ENCODE measurements around the gene PCA3. TPM values are rescaled to one million over a fixed set of nuclear protein-coding genes. Genes with fewer than 3 reads are reported as not detected.
"Not testable (repeated sequence)": the region's sequence is repeated elsewhere in the genome, so short reads cannot be mapped to it uniquely, and the experiment has no call there.

PCA3 gene
- polyA plus RNA-seq (ENCODE audit: insufficient read length in 3 of 3), result 1 to 10 TPM in 1 of 3 donors, under 1 TPM in 2; 0.83 to 2.5 (median 0.92) TPM
- long read RNA-seq, donor 1, result 0 reads
- long read RNA-seq, donor 2, result 0 reads
- long read RNA-seq, donor 3, result 0 reads
- long read RNA-seq, donor 4, result 0 reads
- long read RNA-seq, donor 5, result 0 reads
- long read RNA-seq, donor 6, result 0 reads
- long read RNA-seq, donor 7, result 0 reads
- long read RNA-seq, donor 8, result 0 reads
- long read RNA-seq, donor 9, result 0 reads
- long read RNA-seq, donor 10, result 0 reads
- long read RNA-seq, donor 11, result 0 reads
- long read RNA-seq, donor 12, result 0 reads
- long read RNA-seq, donor 13, result 0 reads
- long read RNA-seq, donor 14, result 0 reads
- long read RNA-seq, donor 15, result 0 reads
- long read RNA-seq, donor 16, result 0 reads

DNA sequence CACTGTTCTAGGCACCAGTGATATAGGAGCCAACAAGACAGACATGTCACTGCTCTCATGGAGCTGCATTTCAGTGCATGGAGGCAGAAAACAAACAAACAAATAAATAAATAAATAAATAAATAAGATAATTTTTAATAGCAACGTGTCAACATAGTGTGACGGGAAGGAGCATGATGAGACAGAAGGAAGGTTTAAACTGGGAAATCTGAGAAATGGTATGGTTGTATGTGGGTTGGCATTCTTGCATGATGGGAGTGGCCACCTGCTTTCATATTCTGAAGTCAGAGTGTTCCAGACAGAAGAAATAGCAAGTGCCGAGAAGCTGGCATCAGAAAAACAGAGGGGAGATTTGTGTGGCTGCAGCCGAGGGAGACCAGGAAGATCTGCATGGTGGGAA is at the start of gene PCA3:
Gene PCA3, plus strand, starts transcription at position 301 of the 400 bp plus-strand sequence.
- no peak for DNase-seq (ENCODE audit: extremely low read depth in 1 of 11, low read depth in 9 of 11, low spot score in 4 of 11)

GRCh38 chr9:76716085-76716672 is 48.1 kb upstream of the PCA3 start:
- no peak for DNase-seq (ENCODE audit: extremely low read depth in 1 of 11, low read depth in 9 of 11, low spot score in 4 of 11)

DNA sequence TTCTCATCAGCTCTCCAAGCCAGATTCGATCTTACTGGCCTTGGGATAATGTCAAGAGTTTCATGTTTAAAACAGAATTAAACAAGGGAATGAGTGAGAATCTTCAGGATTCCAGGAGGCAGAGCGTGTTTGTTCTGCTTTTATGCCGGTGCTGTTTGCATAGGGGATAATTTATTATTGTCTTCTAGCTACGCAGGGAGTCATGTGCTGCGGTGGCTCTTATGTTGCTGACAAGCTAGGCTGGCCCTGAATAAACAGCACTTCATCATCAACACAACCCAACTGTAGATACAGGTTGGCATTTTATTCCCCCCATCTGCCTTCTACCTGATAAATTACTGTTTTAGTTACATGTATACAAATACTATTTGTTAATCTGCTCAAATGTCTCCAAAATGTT is 47.1 kb upstream of the PCA3 start:
- DNase-seq (ENCODE audit: extremely low read depth in 1 of 11, low read depth in 9 of 11, low spot score in 4 of 11), result no peak

GRCh38 chr9:76717613-76718012 is 46.6 kb upstream of the PCA3 start:
- DNase-seq (ENCODE audit: extremely low read depth in 1 of 11, low read depth in 9 of 11, low spot score in 4 of 11), result no peak

DNA sequence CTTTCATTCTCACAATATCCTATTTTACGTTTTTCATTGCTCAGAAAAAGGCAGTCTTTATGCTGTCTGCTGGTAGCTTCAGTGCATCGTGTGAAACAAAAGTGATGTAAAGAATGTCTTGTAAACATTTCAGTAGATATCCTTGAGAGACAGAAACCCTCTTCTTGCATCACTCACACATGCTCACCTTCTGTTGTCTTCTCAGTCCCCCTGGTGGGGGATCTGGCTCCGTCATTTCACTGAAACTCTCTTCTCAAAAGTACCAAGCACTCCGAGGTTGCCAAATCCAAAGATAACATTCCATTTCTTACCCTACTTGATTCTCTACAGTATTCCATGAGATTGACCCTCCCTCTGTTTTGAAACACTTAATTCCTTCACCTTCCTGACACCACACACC is 46.1 kb upstream of the PCA3 start:
- no peak for DNase-seq (ENCODE audit: extremely low read depth in 1 of 11, low read depth in 9 of 11, low spot score in 4 of 11)

DNA sequence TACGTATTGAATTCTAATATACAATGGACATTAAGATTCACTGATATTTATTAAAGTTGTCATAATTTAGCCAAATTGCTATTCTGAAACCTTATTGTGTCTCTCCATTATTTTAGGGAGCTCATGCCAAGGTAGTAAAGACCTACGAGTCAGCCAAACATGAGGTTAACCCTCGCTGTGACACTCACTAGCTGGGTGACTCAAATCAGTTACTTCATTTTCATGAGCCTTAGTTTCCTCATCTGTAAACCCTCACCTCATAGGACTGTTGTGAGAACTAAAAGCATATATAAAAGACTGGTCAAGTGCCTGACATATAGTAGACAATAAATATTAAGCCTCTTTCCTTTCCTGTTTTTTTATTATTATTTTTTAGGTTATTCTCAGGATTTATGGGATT is 44.0 kb upstream of the PCA3 start:
- DNase-seq (ENCODE audit: extremely low read depth in 1 of 11, low read depth in 9 of 11, low spot score in 4 of 11), result no peak

DNA sequence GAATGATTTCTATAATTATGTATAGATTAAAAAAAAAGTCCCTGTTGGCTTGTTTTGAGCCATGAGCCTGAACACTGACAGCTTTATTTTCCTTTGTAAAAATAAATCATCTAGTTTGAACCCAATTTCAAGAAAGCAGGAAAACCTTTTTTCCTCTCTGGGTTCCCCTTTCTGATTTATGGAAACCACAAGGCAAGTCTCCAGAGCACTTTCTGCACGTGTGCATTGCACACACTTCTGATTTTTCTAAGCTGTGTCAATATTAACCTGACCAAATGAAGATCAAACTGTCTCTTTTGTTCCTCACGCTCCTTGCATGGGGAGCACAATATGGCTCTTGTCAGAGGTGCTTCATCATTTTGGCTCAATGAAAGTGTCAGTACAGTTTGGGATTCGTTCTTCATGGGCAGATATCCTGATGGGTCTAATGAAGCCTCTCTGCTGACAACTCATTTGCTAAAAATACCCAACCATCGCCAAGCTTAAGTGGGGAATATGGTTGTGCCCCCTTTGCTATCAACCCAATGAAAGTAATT is 39.2 kb upstream of the PCA3 start:
- no peak for DNase-seq (ENCODE audit: extremely low read depth in 1 of 11, low read depth in 9 of 11, low spot score in 4 of 11)

DNA sequence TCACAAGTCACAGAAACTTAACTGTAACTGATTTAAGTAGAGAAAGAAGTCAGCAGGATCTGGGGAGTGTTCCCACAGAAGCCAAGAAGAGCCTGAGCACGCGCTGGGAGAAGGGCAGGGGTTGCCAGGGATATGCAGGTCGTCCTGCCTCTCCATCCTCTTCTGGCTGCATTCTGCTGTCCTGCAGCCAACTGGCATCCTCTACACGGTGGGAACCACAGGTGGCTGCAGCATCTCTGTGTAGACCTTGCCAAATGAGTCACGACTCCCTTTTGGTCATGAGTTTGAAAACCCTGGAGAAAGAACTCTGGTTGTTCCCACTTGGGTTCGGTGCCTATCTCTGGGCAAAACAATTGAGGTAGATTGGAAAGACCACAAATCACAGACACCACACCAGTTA is 38.4 kb upstream of the PCA3 start:
- DNase-seq (ENCODE audit: extremely low read depth in 1 of 11, low read depth in 9 of 11, low spot score in 4 of 11), result no peak

DNA sequence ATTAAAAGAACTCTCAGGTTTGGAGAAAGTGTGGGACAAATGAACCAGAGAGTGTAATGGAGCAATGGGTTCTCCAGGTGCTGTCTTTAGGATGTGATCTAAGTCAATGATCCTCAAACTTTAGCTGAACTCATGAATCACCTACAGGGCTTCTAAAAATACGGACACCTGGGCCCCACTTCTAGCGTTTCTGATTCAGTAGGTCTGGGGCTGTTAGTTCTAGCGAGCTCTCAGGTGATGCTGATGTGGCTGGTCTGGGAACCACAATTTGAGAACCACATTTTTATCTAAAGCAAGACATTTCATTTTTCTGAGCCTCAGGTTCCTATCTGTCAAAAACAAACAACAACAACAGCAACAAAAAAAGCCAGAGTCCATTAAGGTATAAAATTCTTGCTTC is 35.1 kb upstream of the PCA3 start:
- no peak for DNase-seq (ENCODE audit: extremely low read depth in 1 of 11, low read depth in 9 of 11, low spot score in 4 of 11)

DNA sequence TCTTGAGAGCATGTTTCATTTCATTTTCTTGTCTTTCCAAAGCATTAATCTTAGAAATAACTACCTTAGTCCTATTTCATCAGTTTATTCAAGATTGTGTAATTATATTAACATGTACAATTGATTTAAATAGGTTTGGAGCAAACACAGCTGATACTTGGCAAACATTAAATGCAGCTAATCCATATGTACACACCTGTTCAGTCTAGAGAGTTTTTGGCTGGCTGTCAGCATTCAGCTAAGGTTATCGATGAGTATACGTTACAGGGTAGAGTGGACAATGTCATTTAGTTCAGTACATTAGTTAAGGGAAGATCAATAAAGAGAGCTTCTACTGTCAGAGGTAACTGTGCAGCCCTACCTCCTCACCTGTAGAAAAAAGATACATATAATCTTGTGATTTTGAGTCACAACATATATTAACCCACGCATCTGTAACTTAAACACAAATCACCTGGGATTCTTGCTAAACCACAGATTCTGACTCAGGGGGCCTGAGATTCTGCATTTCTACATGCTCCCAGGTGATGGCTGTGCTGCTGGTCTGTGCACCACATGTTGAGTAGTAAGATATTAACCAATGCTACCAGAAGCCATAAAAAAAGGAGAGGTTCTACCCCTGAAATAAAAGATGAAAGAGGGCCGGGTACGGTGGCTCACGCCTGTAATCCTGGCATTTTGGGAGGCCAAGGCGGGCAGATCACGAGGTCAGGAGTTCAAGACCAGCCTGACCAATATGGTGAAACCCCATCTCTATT is 34.1 kb upstream of the PCA3 start:
- DNase-seq (ENCODE audit: extremely low read depth in 1 of 11, low read depth in 9 of 11, low spot score in 4 of 11), result no peak

- DNase-seq (ENCODE audit: extremely low read depth in 1 of 11, low read depth in 9 of 11, low spot score in 4 of 11), result no peak
Measured at GRCh38 chr9:76730801-76731200, 33.4 kb upstream of the PCA3 start.

DNA sequence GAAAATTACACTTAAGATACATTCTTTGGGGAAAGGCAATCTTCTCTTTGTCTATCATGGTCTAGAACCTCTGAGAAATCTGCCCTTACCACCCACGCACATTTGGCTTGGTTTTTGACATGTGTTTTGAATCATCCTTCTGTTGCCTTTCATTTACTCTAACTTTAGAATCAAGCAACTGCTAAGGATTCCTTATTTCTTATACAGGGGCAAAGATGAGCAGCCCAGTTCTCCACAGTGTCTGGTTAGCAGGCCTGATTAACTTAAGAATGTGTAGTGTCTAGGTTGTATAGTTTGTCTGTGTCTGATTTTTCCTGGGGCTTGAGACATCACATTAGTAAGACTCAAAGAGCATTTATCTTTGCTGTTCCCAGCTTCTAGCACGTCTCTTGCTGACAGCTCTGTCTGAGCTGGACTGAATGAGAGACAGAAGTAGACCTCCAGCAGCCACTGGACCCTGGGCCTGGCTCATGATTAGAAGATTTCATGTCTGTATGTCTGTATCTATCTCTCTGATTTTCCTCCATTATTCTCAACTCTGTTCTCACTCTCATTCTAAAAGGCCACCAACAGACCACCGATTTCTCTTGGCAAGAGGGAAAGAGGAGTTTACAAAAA is 31.8 kb upstream of the PCA3 start:
- no peak for DNase-seq (ENCODE audit: extremely low read depth in 1 of 11, low read depth in 9 of 11, low spot score in 4 of 11)

DNA sequence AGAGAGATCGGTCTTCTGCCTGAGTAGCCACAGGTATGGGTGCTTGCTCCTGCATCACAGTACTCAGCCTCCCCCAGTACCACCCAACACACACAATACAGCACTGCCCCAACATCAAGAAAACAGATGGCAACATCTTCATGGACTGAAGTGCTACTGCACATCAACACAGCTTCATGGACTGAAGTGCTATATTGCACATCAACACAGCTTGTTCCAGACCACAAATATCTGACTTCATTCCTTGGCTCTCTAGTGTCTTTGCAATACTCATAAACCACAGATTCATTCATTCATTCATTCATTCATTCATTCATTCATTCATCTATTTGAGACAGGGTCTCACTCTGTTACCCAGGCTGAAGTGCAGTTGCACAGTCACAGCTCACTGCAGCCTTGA is 31.1 kb upstream of the PCA3 start:
- no peak for DNase-seq (ENCODE audit: extremely low read depth in 1 of 11, low read depth in 9 of 11, low spot score in 4 of 11)

GRCh38 chr9:76734716-76735115 is 29.5 kb upstream of the PCA3 start:
- DNase-seq (ENCODE audit: extremely low read depth in 1 of 11, low read depth in 9 of 11, low spot score in 4 of 11), result no peak

- DNase-seq (ENCODE audit: extremely low read depth in 1 of 11, low read depth in 9 of 11, low spot score in 4 of 11), result no peak
Measured at GRCh38 chr9:76737154-76737902, 26.9 kb upstream of the PCA3 start.

GRCh38 chr9:76738402-76738801 is 25.8 kb upstream of the PCA3 start:
- DNase-seq (ENCODE audit: extremely low read depth in 1 of 11, low read depth in 9 of 11, low spot score in 4 of 11), result no peak

- DNase-seq (ENCODE audit: extremely low read depth in 1 of 11, low read depth in 9 of 11, low spot score in 4 of 11), result no peak
Measured at GRCh38 chr9:76741524-76741923, 22.7 kb upstream of the PCA3 start.

GRCh38 chr9:76742890-76743289 is 21.3 kb upstream of the PCA3 start:
- not testable (repeated sequence) for DNase-seq (ENCODE audit: extremely low read depth in 1 of 11, low read depth in 9 of 11, low spot score in 4 of 11)

GRCh38 chr9:76743931-76744330 is 20.3 kb upstream of the PCA3 start:
- DNase-seq (ENCODE audit: extremely low read depth in 1 of 11, low read depth in 9 of 11, low spot score in 4 of 11), result no peak
